ENCODE measurements around the gene CILP2.

Gene CILP2

GRCh38 chr19:19500975-19501644 is 37.0 kb upstream of the CILP2 start:
- H3K4me3 ChIP-seq (ENCODE audit: low read depth, low read length) = no peak overlapping the region
- TF ChIP-seq CTCF (IDR thresholded peaks at IDR 0.05; ENCODE audit: control insufficient read depth, extremely low read depth, insufficient read depth) = no peak
- no peak for DNase-seq (ENCODE audit: low read depth)

GRCh38 chr19:19501798-19502197 is 36.3 kb upstream of the CILP2 start:
- TF ChIP-seq CTCF (IDR thresholded peaks at IDR 0.05; ENCODE audit: control insufficient read depth, extremely low read depth, insufficient read depth) = no peak
- H3K4me3 ChIP-seq (ENCODE audit: low read depth, low read length) = no peak overlapping the region
- no peak for DNase-seq (ENCODE audit: low read depth)

GRCh38 chr19:19502281-19502680 is 35.8 kb upstream of the CILP2 start:
- TF ChIP-seq CTCF (IDR thresholded peaks at IDR 0.05; ENCODE audit: control insufficient read depth, extremely low read depth, insufficient read depth) = no peak
- no peak overlapping the region for H3K4me3 ChIP-seq (ENCODE audit: low read depth, low read length)
- DNase-seq (ENCODE audit: low read depth) = no peak

- DNase-seq (ENCODE audit: low read depth) = no peak
- no peak for TF ChIP-seq CTCF (IDR thresholded peaks at IDR 0.05; ENCODE audit: control insufficient read depth, extremely low read depth, insufficient read depth)
- no peak overlapping the region for H3K4me3 ChIP-seq (ENCODE audit: low read depth, low read length)
These were observed 35.1 kb upstream of the CILP2 start for GRCh38 chr19:19502808-19503602.

GRCh38 chr19:19504754-19505668 is 33.1 kb upstream of the CILP2 start:
- no peak for TF ChIP-seq CTCF (IDR thresholded peaks at IDR 0.05; ENCODE audit: control insufficient read depth, extremely low read depth, insufficient read depth)
- DNase-seq (ENCODE audit: low read depth) = no peak
- H3K4me3 ChIP-seq (ENCODE audit: low read depth, low read length) = no peak overlapping the region

- no peak for DNase-seq (ENCODE audit: low read depth)
- no peak for TF ChIP-seq CTCF (IDR thresholded peaks at IDR 0.05; ENCODE audit: control insufficient read depth, extremely low read depth, insufficient read depth)
These were observed 32.3 kb upstream of the CILP2 start for GRCh38 chr19:19505669-19506326.

More at GRCh38 chr19:19505669-19506326, 32.3 kb upstream of the CILP2 start:
- no peak overlapping the region for H3K4me3 ChIP-seq (ENCODE audit: low read depth, low read length)
